ENCODE measurements around the gene SLC17A4.

DNA sequence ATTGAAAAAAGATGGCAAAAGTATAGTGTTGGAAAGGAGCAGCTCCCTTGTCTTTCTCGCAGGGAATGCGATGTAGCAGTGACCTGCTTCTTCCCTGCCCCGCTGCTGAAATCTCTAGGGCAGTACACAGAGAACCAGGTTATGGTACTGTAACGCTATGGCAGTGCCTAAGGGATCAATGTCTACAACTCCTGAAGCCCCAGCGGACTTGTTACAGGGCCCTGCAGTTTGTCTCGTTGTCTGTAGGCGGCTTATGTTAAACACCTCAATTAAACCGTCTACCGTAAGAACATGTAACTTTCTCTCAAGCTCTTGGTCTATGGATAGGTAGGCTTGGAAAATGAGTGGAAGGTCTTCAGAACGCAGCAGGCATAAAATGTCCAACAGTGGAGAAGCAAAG lies 44.8 kb upstream of the SLC17A4 start:
- TF ChIP-seq, protein P1, sequence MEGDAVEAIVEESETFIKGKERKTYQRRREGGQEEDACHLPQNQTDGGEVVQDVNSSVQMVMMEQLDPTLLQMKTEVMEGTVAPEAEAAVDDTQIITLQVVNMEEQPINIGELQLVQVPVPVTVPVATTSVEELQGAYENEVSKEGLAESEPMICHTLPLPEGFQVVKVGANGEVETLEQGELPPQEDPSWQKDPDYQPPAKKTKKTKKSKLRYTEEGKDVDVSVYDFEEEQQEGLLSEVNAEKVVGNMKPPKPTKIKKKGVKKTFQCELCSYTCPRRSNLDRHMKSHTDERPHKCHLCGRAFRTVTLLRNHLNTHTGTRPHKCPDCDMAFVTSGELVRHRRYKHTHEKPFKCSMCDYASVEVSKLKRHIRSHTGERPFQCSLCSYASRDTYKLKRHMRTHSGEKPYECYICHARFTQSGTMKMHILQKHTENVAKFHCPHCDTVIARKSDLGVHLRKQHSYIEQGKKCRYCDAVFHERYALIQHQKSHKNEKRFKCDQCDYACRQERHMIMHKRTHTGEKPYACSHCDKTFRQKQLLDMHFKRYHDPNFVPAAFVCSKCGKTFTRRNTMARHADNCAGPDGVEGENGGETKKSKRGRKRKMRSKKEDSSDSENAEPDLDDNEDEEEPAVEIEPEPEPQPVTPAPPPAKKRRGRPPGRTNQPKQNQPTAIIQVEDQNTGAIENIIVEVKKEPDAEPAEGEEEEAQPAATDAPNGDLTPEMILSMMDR (IDR thresholded peaks at IDR 0.05): no peak
- no peak for TF ChIP-seq POLR2A (IDR thresholded peaks at IDR 0.05)

Measured in thyroid gland (tissue), 4 donors.